GM21529 (cell line): ENCODE results near the gene PAX6.

Experiments used
- ATAC-seq: cut with Tn5 transposase; IDR thresholded peaks from one replicate; pipeline ENCODE4 v1.9.1; 2021; ENCODE audit not compliant: unreplicated experiment

Gene PAX6

DNA sequence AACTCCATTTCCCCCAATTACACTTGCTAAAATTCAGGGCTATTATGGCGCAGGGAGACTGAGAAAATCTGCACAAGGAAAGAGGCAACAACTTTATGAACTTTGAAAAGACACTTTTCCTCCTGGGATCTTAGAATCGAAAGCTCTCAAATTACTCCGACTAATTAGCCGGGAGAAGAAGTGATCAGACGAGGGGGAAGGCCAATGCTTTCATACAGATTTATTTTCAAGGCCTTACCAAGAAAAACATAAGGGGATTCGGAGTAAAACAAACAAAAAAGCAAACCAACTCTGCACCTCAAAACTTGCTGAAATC lies 1.6 kb downstream of the PAX6 start:
- ATAC-seq = no peak

DNA sequence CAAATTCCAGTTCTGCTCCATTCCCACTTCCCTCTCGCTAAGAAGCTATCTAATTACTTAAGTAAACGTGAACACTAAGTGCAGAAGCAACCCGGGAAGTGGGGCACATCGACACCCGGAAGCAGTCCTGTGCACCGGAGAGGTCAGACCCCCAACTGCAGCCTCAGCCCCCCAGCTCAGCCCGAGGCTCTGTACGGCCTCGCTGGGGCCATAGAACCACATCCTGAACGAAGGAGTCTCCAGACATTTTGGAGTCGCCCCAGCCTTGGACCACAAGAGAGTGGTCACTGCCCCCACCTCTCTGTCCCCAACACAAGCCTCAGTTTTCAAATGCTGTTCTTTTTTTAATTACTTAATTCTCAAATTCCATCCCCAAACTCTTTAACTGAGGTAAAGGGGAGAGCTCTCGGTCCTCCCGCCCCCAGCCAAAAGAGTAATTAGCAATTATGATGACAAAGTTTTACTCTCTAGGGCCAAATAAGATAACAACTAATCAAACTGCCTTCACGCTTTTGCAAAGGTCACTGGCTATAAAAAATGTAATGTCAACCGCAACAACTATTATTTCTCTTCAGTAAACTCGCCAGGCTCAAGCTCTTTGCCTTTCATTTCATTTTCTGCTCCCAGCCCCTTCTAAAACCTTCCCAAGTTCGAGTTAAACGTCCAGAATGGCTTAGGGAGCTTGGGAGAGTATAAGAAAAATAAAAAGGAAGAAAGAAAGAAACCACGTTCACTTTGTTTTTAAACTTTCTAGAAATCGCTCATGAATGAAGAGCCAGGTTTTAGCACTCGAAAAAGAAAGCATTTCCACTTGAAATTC lies 2.2 kb downstream of the PAX6 start:
- ATAC-seq = no peak

DNA sequence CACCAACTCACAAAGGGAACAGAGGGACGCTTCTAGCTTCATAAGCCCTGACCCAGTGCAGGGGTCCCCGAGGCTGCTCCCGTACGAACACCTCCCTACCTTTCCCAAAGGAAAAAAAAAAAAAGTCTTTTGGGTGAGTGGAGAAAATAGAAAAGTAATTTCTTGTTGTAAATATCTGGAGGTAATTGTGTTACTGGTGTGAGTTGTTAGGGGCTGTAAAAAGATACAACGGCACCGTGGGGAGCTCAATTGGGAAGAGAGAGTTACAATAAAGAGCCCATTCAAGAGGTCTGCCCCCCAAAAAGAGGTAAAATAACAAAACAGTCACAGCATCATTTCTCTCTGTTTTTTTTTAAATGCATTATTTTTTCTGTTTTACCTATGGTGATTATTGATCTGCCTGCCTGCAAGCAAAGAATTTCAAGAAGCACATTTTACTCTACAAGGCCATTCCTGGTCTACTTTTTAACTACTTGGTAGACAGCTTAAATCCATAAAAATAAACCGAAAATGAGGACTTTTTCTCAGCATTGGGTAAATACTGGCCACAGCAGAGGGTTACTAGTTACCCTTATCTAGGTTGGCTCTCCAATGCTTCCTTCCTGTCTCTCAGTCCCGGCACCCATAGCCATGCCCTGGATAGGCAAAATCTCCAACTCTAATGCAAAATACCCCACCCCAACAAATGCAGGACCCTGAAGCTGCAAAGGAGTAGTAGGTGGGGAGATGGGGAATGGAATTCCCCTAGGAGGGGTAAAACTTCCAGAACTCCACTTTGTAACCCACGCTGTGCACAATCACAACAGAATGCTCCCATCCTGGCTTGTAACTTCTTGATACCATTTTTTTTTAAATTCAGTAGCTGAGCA lies 3.1 kb downstream of the PAX6 start:
- no peak for ATAC-seq

DNA sequence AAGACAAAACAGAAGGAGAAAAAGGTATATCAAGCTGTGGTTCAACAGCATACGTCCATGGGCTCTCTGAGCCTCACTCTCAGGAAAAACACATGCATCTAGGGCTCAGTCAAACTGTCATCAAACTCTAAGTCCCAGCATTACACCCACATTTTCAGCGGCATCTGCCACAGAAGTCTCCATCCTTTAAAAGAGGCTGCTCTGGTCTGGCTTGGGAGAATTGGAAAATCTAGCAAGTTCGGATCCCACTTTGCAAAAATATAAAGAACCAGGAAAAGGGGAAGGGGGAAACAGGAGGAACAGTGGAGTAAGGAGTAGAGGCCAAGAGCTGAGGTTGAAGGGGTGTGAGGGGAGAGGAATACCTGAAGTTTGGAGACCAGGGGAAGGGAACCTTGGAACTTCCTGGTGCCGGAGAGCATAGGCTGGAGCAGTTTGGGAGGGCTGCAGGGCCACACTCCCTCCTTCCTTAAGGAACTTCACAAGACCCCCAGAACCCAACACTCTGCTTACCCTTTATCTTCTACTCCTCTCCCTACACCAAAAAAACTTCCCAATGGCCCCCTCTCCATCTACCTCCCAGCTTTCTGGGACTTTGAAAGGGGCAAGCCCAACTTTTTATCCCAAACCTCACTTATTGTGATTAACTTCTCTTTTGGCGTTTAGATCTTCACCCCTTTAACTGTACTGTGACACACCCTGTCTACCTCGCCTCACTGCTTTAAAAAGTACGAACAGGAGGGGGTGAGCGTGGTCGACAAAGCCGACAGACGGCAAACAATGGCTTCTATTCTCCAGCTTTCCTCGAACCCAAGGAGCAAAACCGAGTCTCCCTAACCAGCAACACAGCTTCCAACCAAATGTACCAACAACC lies 4.0 kb downstream of the PAX6 start:
- no peak for ATAC-seq

DNA sequence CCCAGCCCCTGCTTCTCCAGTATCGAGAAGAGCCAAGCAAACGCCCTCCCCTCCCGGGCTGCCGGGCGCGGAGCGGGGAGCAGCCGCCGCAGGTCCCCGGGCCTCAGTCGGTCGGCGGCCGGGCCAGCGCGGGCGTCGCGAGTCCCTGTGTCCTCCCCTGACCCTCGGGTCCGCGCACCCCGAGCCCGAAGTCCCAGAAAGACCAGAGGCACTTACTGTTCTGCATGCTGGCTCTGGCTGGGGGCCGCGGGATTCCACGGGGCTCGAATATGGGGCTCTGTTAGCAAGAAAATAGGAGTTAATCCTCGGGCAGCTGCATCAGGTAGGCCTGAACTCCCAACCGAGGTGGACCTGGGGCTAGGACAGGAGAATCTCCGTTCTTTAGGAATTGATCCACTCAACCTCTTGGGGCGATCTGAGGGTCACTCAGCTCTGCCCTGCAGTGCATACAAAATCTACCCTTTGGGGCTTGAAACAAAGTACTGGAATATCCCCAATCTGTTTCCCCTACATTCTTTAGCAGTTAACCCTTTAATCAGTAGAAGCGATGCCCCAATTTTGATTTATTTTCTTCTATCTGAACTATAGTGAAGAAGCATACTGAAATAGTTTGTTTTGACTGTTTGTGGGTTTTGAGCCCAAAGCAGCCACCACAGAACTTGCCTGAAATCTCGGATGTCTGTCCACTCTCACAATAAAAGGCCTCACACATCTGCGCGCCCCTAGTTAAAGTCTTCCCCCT lies 4.8 kb downstream of the PAX6 start:
- ATAC-seq = no peak

DNA sequence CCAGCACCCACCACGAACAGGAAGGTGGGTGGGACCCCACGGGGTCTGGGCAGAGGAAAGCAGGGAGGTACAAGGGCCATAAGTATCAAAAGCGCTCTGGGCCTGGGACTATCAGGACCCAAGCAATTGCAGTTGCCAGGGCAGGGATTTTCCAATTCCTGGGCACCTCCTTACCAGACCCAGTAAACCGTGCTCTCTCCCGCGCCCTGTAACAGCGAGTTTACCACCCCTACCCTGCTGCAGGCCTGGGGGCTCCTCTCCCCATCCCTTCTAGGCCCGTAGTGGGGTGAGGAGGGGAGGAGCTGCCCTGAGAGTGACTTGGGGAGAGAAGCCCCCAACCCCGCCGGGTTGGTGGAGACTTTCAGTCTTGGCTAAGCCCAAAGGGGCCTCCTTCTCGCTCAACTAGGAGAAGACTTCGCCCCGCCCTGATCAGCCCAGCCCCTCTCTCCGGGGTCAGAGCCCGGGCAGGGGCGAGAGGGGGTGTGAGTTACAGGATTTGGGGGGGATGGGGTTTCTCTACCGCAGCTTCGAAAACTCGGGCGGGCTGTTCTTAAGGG lies 5.4 kb downstream of the PAX6 start:
- no peak for ATAC-seq

DNA sequence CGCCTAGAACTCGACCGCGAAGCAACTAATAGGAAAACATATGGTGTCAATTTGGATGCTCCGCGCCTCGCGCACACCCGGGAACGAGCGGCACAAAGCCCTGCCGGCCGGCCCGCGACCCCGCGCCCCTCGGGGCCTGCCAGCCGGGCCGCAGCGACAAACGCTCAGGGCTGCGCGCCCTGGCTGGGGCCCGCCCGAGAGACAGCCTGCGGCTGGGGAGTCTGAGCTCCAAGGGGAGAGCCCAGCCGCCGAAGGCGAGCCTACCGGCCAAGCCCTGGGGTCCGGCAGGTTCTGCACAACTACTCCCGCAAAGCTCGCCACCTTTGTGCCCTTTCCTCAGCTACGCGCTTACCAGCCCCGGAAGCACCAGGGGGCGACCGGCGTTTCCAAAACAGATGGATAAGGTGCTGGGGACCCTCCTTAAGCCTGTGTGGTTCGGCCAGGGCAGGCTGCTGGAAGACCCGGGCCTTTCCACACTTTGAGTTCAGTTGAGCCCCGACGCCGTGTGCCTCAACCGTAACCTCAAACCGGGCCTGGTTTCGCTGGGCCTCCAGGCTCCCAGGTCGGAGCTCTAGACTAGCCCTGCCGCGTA lies 6.0 kb downstream of the PAX6 start:
- no peak for ATAC-seq

DNA sequence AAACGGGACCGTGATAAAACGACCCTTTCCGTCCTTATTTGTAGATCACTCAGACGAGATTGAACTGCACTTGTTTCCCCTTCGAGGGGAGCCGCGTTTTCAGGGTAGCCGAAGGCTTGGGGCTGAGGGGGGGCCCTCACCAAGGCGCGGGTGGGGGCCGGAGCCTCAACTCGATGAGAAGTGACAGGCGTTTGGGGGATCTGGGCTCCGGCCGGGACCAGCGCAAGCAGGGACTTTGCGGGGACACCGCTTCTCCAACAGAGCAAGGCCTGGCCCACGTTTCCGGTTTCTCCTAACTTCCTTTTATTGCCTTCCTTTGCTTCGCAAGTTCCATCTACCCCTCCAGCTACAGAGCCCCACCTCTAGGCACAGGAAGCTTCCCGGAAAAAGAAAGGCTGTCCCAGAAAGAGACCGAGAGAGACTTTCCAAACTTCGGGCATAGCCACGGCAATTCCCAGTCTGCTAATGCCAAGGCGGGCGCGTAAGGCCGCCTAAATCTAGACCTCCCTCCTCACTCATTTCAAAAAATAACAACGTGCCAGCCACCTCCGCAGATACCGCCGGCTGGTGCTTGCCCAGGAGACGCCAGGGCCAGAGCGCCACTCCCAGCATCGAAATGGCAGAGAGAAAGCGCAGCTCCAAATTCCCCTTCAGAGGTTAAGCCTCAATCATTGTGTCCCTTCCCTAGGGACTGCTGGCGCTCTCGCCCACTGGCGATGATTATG lies 6.6 kb downstream of the PAX6 start:
- ATAC-seq = no peak

DNA sequence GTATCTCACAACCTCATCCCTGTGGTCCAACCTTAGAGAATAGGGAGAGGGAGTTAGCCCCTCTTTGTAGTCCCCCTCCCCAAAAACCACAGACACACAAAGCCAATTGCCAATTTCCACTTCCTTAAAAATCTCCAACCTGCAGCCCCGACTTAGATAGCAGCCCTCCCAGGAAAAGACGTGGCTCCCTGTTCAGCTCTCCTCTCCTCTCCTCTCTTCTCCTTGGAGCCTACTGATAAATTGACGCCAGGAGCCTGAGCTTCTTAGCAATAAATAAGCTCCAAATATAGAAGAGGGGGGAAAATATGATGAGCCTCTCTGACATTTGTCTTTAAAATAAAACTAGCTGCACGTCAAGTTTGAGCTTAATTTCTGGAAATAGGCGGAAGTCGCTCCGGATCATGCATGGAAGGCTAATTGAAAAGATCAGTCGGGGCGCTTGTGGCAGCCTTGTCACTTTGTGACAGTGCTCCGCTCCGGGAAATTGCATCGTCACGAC lies 7.3 kb downstream of the PAX6 start:
- no peak for ATAC-seq

DNA sequence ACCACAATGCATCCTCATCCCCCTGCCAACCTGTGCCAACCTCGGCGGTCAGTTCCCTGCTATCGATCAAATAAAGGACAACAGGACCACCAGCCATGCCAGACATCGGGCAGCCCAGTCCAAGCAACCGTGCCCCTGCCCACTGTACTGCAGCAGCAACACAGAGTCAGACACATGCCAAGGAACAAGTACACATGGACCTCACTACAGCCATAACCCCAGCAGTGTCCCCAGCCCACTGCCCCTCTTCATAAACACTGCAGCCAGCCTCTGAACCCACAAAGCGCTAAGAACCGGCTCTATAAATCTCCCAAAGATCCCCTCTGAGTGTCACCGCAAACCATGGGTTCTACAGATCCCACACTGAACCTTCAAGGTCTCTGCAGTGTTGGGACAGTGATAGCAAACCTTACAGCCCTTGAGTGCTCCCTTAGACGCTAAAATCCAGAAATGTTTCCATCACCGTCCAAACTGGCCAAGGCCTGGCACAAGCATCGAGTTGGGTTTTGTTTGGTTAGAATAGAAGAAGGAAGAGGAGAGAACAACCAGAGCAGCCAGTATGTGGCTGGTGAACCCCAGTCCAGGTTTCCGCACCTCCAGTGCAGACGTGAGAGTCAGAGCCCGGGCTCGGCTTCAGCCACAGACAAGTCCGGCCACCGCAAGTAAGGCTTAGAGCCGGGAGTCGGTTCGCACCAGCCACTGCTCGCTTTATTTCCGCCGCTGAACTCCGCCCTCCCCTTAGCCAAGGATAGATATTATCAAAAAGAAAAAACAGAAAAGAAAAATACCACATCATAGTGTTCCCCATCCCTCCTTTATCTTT lies 7.9 kb downstream of the PAX6 start:
- ATAC-seq = no peak

DNA sequence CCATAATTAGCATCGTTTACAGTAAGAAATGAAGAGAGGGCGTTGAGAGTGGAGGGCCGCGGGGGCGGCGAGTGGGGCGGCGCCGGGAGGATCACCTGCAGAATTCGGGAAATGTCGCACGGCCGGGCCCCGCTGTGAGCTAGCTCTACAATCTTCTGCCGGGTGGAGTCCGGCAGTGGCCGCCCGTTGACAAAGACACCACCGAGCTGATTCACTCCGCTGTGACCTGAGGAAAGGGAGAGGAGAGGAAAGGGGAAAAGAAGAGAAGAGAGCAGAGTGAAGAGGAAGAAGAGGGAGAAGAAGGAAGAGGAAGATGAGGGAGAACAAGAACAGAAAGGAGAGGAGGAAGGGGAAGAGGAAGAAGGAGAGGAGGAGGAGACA lies 8.5 kb downstream of the PAX6 start:
- ATAC-seq = no peak

DNA sequence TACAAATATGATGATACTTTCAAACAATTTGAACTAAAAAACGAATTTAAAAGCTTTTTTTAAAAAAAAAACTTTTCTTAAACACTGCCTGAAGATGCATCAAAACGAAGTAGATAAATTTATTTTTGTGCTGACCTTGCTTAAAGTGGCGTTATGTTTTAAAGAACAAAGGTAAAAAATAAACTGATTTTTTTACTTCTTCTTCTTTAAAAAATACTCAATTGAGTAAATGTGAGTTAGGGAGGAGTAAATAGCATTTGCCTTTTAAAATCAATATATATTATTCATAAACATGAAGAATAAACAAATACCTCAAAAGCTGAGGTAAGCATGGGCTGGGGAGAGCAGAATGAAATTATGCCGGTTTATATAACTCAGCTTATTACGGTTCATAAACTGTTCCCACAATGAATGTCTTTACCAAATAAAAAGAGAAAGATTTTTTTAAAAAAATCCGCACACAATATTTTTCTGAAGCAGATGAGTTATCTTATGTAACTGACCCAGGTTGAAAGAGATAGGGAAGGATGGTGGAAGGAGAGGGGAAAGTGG lies 9.0 kb downstream of the PAX6 start:
- ATAC-seq = no peak

DNA sequence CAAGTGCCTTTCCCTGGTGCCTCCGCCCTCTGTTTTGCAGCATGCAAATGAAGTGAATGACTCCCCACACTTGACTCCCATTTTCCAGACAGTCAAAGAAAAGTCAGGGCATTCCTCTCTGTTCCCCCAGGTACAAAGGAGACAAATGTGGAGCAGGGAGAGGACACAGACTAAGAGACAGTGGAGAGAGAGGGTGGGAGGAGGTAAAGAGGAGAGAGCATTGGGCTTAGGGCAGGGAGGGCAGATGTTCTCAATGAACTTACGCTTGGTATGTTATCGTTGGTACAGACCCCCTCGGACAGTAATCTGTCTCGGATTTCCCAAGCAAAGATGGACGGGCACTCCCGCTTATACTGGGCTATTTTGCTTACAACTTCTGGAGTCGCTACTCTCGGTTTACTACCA lies 9.8 kb downstream of the PAX6 start:
- no peak for ATAC-seq

DNA sequence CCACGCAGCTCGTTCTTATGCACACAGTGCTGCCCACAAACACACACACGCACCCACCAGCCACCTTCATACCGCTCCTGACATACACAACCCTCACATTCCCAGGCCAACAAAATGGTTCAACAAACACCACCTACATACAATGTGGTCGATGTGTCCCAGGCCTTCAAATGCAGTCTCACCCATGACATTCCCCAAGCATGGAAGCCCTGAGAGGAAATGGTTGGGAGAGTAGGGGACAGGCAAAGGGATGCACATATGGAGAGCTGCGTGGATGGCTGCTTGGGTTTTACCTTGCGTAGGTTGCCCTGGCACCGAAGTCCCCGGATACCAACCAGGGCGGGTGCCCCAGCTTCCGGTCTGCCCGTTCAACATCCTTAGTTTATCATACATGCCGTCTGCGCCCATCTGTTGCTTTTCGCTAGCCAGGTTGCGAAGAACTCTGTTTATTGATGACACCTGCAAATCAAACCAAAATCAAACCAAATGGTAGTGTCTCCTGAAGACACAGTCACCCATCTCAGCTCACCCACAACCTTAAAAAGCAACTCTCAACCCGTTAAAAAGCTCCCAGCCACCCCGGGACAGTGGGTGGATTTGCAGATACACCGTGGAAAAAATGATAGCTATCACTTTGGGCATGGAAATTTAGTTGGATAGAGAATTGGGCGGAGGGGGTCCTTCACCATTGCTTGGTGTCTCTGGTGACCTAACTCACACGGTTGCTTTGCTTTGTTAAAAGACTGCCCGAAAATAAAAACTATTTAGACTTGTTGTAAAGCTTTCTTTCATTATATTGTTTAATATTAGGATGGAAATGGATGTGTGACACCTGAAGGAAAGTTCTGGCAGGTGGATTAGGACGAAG lies 10.5 kb downstream of the PAX6 start:
- ATAC-seq = no peak

DNA sequence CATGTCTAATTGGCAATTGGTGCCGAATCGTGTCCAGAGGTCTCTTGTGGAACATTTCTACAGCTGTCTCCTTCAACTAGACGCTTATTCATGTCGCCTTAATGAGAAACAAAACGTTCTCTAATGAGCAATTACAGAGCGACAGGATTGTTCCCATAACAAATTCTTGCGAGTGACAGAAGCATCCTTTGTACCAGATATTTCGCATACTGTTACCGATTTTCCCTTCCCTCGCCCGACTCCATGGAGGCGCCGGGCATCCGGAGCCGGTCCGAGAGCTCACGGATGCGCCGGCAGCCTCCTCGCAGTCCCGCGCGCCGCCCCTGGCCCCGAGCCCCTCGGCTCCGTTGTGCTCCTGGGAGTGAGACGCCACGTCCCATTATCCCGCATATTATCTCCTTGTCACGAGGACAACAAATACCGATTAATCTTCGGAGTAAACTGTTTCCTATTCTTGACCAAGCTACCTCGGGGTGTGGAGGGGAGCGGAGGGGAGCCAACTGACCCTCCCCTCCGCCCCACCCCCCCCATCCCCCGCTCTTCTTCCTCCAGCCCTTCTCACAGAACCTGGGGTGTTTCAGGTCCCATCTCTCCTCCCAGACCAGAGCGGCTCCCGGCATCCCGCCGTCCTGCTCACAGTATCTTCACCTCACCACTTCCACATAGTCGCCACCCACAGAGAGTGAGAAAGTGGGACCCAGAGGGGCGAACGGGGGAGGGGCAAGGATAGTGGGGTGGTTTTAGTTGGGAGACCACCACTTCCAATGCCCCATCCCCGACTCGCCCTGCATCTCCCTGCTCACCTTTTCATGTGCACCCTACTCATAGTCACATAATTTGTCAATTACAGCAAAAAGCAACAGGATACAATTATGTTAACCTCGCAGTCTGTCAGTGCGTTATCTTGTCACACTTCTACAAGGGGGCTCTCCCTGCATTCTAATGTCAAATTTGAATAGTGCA lies 11.4 kb downstream of the PAX6 start:
- no peak for ATAC-seq
